Limb (tissue), 2 donors: ENCODE measurements around the gene PROP1.
"Not testable (repeated sequence)": the region's sequence is repeated elsewhere in the genome, so short reads cannot be mapped to it uniquely, and the experiment has no call there.

Source experiments
- DNase-seq, 2 donors: peaks; one replicate each; pipeline ENCODE4 v3.0.0-alpha.2; 2016; ENCODE audit errors: extremely low spot score in 2 of 2

The PROP1 gene

DNA sequence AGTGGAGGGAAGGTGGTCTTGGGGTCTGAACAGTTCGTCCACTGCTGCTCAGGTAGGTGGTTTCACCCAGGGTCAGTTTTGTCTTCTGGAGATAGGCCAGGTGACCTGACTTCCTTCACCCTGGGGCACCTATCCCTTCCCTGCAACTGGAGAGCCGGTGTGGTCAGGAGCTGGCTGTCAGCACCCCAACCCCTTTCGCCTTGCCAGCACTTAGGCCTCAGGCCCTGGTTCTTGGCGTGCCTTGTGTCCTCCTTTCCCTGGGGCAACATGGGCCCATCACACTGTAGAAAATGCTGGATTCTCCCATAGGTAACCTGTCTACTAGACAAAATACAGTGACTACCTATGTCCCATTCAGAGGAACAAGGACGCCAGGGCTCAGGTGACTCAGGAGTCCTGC lies 13.1 kb downstream of the PROP1 start:
- no peak for DNase-seq

DNA sequence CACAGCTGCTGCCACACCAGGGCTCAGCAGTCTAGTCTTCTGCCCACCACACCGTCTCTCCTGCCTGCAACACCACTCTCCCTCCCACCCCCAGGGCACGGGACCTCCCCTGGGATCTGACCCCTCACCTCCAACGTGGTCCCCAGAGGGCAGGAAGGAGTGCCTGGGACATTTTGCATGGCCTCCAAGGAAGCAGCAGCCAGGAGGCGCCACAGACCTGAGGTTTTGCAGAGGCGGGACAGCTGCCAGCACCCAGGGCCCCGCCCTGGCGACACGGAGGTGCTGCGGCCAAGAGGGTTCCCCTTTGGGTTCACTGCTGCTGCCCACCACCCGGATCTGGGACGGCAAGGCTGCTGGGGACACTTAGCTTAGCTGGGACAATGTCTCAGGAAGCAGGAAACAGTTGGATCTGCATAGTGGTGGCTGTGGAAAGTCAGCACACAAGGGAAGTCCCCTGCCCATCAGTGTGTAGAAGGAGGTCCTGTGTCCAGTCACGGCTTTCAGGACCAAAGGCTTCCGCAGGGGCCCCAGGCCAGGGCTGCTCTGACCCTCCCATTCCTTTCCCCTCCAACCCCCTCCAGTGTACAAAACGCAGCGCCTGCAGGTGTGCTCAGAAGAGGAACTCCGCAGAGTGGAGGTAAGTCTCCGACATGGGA lies 13.8 kb downstream of the PROP1 start:
- DNase-seq = no peak

- DNase-seq = no peak
Measured at GRCh38 chr5:177981296-177982071, 14.6 kb downstream of the PROP1 start.

DNA sequence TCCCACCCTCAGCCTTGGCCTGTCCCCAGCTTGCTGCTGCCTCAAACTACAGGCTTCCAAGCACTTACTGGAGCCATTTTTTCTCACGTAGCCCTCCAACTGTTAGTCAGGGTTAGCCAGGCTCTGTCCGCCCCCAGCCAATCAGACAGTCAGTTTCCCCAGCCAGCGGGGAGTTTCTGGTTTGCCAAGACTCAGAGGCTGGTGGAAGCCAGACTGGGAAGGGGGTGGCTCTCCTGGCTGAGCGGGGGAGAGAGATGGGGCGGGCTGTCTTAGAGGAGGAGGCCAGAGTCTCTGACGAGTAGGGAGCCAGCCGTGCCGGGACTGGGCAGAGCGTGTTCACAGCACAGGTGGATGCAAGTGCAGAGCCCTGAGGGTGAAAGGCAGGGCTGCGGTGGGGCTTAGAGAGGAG lies 15.3 kb downstream of the PROP1 start:
- peak in 1 of 2 donors; percentile 52 for DNase-seq

DNA sequence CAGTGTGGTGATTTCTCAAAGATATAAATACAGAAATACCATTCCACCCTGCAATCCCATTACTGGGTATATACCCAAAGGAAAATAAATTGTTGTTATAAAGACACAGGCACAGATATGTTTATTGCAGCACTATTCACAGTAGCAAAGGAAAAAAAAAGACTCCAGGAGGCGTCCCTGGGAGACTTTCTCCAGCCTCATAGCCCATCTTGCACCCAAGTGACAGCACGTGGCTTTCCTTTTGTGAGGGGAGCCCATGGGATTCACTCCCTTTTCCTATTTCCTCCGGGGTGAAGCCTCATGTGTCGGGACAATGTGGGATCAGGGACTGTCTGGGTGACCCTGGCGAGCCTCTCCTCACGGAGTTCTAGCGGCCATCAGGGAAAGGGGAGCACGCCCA lies 18.4 kb downstream of the PROP1 start:
- DNase-seq = not testable (repeated sequence)

DNA sequence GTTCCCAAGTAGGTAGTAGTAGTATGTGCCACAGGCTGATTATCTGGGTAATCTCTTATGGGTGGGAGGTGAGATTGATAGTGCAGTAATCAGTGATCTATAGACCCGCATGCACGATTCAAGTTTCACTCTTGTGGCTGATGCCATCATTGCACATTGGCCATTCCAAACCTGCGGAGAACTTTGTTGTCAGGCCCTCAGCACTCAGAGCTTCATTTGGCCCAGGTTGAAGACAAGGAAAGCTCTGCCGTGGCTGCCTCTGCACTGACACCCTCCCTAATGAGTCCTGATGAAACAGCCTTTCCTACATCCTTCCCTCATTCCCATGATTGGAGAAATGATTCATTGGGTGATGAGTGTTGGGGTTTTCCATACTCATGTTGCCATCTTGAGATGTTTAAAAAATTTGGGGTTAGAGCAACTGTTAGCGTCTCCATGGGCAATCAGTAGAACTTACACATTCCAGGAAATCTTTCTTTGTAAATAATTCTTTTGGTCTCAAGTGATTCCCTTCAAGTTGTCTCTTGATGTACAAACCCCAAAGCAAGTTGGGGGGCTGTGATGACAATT lies 22.9 kb downstream of the PROP1 start:
- DNase-seq = no peak

DNA sequence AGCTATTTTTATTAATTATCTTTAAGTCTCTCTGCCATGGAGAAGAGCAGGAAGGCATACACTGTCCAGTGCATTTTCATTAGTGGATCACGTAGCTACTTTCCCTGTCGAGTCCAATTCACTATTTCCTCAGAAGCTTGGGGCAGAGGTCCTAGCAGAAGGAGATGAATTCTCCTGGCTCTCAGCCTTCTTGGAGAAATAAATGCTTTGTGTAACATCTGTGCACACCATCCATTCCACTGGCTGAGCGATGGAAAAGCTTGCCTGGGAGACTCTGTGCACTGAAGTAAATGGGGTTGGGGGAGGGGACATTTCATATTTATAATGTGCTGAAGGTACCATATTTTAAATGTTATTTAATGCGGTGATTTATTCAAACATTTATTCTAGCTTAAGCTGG lies 23.4 kb downstream of the PROP1 start:
- DNase-seq = no peak

GRCh38 chr5:177972014-177972413 lies 24.0 kb downstream of the PROP1 start:
- DNase-seq = not testable (repeated sequence)

- no peak for DNase-seq
Measured at GRCh38 chr5:177968661-177969211, 27.3 kb downstream of the PROP1 start.

DNA sequence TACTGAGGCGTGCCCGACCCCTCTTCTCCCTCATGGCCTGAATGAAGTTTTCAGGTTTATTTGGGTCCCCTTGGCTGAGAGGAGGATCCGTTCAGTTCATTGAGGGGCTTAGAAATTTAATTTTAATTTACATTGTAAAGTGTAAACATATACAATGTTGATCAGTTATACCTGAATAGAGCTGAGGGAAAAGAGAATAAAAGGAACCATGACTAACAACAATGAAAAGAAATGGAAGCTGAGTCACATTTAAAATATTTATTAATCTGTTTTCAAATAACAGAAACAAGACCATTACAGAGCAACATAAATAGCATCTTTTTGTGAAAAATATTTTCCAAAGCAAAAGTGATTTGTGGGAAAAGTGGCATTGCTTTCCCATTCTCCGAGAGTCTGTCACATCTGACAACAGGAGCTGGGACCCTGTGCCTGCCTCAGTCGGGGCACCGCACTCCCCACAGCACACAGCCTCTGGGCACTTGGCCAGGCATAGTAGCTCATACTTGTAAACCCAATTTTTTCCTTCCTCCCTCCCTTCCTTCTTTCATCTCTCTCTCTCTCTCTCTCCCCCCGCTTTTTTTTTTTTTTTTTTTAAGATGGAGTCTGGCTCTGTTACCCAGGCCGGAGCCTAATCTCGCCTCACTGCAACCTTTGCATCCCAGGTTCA lies 28.7 kb downstream of the PROP1 start:
- DNase-seq = no peak

DNA sequence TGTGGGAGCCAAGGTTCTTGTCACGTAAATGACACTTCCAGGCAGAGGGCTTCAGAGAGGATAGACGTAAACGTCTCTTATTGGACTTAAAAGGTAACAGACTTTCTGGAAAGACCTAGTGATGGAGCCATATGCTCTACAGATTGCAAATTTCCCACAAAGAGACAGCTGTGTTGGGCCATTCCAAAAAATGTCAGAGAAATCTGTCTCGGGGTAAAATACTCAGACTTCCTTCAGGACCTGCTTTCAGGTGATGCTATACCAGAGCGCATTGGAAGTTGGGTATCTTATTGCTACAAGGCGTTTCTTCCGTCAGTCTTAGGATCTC lies 29.2 kb downstream of the PROP1 start:
- DNase-seq = no peak

DNA sequence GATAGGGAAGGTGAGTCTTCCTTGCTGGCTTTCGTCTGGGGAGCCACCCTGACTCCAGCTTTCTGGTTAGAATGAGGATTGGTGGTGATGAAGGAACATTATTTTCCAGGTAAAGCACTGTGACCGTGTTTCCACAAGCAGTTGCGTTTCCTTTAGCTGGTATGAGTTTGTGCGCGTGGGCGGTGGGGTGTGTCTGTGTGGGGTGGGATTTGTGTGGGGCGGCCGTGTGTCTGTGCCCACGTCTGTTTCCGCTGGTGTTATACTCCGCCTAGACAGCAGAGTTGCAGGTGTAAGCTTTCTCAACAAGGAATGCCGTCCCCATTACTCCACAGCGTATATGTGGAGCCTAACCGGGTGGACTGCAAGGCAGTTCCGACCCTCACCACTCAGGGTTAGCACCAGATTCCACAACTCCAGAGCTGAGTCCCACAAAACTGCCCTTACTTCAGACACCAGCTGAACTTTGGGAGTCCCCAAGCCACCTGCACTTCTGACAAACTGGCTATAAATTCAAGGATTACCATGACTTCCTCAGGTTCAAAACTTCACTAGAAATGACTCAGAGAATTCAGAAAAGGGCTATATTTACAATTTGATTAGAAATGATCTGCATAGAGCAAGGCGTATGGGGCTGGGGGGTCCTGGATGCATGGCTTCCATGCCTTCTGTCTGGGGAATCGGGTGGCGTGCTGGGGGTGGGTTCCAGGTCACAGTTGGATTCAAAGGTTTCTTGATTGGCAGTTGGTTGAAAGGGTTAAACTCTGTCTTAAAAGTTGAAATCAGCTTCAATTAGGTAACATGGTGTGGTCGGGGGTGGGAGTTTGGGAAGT lies 29.8 kb downstream of the PROP1 start:
- DNase-seq = no peak

GRCh38 chr5:177964471-177964870 lies 31.6 kb downstream of the PROP1 start:
- DNase-seq = no peak

DNA sequence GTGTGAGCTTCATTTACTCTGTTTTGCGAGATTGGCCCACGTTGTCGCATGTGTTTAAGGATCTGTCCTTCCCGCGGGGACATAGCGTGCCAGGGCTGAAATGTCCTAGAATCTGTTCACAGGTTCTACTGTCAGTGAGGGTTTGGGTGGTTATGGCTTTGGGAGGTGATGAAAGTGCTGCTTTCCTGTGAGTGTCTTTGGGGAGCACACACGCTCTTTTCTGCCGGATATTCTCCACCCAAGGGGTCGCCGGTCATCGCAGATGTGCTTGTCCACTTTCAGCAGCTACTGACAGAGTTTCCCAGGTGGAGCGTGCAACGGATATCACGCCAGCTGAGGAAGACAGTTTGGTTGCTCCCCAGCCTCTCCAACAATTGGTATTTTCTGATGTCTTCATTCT lies 32.1 kb downstream of the PROP1 start:
- DNase-seq = no peak

DNA sequence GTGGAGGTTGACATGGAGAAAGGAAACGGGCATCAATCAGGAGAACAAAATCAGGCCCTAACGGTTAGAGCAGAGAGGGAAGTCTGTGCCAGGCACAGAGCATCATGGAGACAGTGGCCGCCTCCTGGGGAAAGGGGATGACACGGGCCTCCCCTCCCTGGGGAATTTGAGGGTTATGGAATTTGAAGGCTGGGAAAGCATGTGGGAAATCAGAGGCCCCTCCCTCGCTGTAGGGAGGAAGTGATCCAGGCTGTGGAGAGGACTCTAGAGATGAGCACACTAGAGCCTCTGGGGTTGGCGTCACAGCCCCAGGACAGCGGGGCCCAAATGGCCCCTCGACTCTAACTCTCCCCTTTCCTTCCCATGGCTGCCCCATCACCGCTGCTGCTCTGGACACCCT lies 36.7 kb downstream of the PROP1 start:
- DNase-seq = no peak

- DNase-seq = no peak
Measured at GRCh38 chr5:177958696-177959095, 37.3 kb downstream of the PROP1 start.

DNA sequence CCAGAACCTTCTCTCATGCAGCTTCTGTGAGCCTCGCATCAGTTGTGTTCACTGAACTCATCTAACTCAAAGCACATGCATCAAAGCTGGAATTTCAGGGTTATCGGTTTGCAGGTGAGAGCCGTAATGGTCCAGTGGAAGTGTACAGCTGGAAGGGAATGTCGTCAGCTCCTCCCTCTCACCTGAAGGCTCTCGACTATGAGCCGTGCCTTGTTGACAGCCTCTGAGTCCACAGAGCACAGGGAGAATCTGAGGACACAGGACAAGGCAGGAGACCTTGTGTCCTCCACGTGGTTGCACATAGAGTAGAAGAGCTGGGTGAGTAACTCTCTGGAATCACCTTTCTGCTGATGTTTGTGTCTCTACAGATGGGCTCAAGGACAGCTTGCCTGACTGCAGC lies 38.8 kb downstream of the PROP1 start:
- DNase-seq = no peak

DNA sequence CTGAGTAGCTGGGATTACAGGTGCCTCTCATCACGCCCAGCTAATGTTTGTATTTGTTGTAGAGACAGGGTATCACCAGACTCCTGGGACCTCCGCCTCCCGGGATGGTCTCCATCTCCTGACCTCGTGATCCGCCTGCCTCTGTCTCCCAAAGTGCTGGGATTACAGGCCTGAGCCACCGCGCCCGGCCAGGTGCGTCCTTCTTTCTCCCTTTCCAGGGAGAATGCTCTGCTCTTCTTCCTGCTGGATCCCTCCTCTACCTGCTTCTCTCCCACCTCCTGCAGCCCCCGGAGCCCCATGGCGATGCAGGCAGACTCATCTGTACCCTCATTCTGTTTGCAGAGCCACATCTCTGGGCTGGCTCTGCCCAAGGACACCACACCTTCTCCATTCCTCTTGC lies 42.9 kb downstream of the PROP1 start:
- not testable (repeated sequence) for DNase-seq

DNA sequence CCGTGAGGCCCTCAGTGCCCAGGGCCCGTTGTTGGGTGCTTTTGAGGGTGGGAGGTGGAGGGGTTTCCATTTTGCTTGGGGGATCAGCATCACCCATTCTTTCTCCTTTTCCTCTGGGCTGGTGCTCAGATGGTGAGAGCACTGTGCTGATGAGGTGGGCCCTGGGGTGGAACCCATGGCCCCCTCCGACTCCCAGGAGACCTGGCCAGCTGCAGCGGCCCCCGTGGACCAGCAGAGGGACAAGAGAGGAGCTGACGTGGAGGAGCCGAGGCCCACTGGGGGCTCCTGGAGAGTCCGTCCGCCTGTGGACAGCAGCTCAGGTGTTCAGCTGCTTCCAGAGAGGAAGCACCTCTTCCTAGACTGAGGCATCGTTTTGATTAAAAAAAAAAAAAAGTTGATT lies 46.4 kb downstream of the PROP1 start:
- DNase-seq = not testable (repeated sequence)

DNA sequence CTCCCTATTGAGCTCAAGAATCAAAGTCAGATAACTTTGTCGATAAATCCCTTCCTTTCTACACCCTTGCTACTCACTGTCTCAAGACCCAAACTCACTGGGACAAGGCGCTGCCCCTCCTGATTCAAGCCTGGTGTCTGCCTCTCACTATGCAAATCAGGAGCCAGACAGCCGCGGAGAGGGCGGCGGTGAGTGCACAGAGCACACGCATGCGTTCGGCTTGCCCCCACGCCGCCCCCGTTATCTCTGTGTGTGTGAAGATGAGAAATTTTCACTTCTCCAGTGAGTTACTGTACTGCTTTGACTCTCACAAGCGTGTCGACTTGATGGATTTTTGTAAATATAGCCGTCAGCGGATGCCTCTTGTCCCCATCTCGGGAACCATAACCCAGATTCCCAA lies 47.0 kb downstream of the PROP1 start:
- DNase-seq = not testable (repeated sequence)

DNA sequence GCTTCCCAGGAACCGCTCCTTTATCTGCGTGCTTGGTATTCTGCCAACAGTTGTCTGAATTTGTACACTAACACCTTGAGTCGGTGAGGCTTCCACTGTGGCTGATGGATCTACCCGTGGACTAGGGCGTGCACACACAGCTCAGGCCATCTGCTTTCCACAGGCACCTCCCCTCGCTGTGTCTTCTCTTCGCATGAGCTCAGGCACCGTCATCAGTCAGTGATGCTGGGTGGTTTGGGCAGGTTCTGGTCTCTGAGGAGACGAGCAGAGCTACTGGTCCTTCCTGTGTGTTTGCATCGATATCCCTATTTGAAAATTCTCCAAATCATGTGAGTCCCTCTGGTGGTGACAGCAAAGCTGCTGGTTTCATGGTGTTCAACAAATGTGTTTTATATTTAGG lies 48.1 kb downstream of the PROP1 start:
- not testable (repeated sequence) for DNase-seq
